IPS-15b (cell line): Measurements from ENCODE around the gene TSPEAR.

Experiments used
- H3K27me3 ChIP-seq: one replicate; pipeline ENCODE4 v1.6.1; 2013; ENCODE audit warnings: low read length; ENCODE audit not compliant: control insufficient read depth, insufficient read depth
- H3K36me3 ChIP-seq: one replicate; pipeline ENCODE4 v1.6.1; 2013; ENCODE audit warnings: low read length; ENCODE audit not compliant: control insufficient read depth, insufficient read depth
- H3K4me1 ChIP-seq: one replicate; pipeline ENCODE4 v1.6.1; 2013; ENCODE audit warnings: mild to moderate bottlenecking, low read length; ENCODE audit not compliant: control insufficient read depth, insufficient read depth
- H3K4me3 ChIP-seq: one replicate; pipeline ENCODE4 v1.5.1; 2013; ENCODE audit warnings: low read depth, low read length
- H3K9ac ChIP-seq: one replicate; pipeline ENCODE4 v1.6.1; 2013; ENCODE audit warnings: low read depth, mild to moderate bottlenecking, low read length
- H3K9me3 ChIP-seq: one replicate; pipeline ENCODE4 v1.6.1; 2013; ENCODE audit warnings: mild to moderate bottlenecking, low read length; ENCODE audit not compliant: control insufficient read depth, insufficient read depth

TSPEAR gene

DNA sequence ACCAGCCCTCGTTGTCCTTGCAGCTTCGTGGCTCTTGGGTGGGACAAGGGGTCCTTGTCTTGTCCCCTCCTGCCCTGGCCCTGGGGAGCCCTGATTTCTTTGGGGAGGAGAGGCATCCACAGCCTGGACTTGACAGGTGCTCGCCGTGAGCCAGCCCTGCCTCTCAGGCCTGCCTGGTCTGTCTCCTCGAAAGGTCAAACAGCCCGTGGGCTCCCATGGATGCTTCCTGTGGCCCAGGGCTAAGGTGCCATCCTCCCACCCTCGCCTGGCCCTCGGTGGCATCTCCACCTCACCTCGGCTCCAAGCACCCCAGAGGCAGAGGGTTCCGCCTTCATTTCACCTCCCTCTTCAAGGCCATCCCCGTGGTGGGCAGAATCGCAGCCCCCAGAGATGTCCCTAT, 247.0 kb downstream of the TSPEAR start:
- H3K4me1 ChIP-seq = no peaks in the 10 kb centered on the region
- H3K27me3 ChIP-seq = no peaks in the 10 kb centered on the region
- no peak overlapping the region for H3K9ac ChIP-seq
- no peaks in the 10 kb centered on the region for H3K9me3 ChIP-seq
- no peak overlapping the region for H3K4me3 ChIP-seq
- H3K36me3 ChIP-seq = no peaks in the 10 kb centered on the region

DNA sequence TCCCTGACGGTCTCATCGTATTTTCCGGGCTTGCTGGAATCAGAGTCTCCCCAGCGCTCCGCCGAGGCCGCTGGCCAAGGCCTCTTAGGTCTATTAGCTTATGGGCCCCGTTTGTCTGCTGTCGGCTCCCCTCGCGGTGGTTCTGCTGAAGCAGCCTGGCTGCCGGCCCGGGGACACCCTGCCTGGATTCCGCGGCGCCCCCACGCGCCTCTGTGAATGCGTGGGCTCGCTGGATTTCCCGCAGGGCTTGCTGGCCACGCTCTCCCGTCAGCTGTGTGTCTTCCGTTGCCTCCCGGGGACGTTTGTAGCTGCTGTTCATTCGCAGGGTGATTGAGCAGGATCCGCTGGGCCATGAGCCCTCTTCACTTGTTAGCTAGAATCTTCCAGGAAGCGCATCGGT, 247.6 kb downstream of the TSPEAR start:
- Histone ChIP-seq H3K4me1 (no peaks in the 10 kb centered on the region), H3K36me3 (no peaks in the 10 kb centered on the region), H3K9ac (no peak overlapping the region), H3K9me3 (no peaks in the 10 kb centered on the region), H3K4me3 (no peak overlapping the region), H3K27me3 (no peaks in the 10 kb centered on the region)

DNA sequence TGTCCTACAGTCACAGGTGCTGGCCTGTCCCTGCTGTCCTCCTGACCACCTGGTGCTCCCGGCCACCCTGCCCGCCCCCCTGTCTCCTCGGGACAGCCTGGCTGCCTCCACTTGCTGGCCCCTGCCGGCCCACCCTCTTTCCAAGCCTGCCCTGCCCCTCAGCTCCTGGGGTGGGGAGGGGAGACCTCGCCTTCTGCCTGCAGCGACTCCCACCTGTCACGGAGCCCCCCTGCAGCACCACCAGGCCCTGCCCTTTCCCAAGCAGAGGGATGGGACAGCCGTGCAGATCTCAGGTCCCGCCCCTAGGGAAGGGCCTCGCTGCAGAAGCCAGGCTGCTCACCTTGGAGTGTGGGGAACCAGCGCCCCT, 248.6 kb downstream of the TSPEAR start:
- H3K4me1 ChIP-seq = no peaks in the 10 kb centered on the region
- H3K4me3 ChIP-seq = no peak overlapping the region
- no peak overlapping the region for H3K9ac ChIP-seq
- no peaks in the 10 kb centered on the region for H3K27me3 ChIP-seq
- H3K36me3 ChIP-seq = no peaks in the 10 kb centered on the region
- H3K9me3 ChIP-seq = no peaks in the 10 kb centered on the region

GRCh38 chr21:44462086-44462833, 249.1 kb downstream of the TSPEAR start:
- H3K9ac ChIP-seq = no peak overlapping the region
- peaks cover 1% of the 10 kb centered on the region for H3K36me3 ChIP-seq
- H3K9me3 ChIP-seq = no peaks in the 10 kb centered on the region
- H3K27me3 ChIP-seq = no peaks in the 10 kb centered on the region
- no peak overlapping the region for H3K4me3 ChIP-seq
- H3K4me1 ChIP-seq = no peaks in the 10 kb centered on the region

DNA sequence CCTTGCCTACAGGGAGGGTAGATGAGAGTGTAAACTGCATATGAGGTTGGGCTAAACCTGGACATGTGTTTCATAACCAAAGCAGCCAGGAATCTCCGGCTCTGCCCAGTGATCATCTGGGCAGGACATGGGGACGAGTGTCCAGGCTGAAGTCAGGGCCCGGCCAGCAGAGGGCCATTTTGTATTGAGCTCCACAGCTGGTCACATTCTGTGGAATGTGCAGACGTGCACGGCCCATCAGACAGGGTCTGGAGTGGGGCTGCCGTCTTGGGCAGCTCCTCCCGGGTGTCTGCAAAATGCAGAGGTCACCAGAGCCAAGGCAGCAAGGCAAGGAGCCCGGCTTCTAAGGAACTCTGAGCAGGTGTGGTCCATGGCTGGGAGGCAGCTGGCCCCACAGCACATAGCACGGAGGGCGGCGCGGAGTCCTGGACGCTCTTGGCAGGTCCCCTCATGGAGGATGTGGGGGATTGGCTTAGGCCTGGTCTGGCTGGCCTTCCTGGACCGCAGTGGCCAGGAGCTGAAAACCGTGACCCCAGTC, 249.8 kb downstream of the TSPEAR start:
- H3K4me1 ChIP-seq = no peaks in the 10 kb centered on the region
- H3K4me3 ChIP-seq = no peak overlapping the region
- peaks cover 5% of the 10 kb centered on the region for H3K36me3 ChIP-seq
- H3K9ac ChIP-seq = no peak overlapping the region
- H3K9me3 ChIP-seq = no peaks in the 10 kb centered on the region
- no peaks in the 10 kb centered on the region for H3K27me3 ChIP-seq

DNA sequence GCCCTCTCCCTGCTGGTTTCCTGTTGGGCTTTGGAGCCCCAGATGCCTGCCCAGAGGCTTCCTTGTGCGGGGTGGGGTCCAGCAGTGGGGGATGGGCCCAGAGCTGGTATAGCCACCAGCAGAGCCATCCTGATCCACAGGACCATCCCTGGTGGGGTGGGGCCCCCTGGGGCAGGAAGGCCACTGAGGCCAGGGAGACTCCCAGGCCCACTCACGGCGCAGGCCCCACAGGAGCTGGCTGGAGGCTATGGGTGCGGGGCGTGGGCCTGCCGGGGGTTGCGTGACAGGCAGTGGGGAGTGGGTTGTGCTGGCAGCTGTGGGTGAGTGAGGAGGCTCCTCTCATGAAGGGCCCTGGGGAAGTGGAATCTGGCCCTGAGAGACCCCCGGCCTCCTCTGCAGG, 250.4 kb downstream of the TSPEAR start:
- no peaks in the 10 kb centered on the region for H3K27me3 ChIP-seq
- H3K9ac ChIP-seq = no peak overlapping the region

GRCh38 chr21:44460441-44460755, 251.0 kb downstream of the TSPEAR start:
- Histone ChIP-seq H3K36me3 (peaks cover 5% of the 10 kb centered on the region), H3K27me3 (no peaks in the 10 kb centered on the region), H3K4me3 (no peak overlapping the region), H3K9ac (no peak overlapping the region), H3K4me1 (no peaks in the 10 kb centered on the region), H3K9me3 (no peaks in the 10 kb centered on the region)

More for the DNA sequence above, 250.4 kb downstream of the TSPEAR start:
- no peaks in the 10 kb centered on the region for H3K4me1 ChIP-seq
- peaks cover 5% of the 10 kb centered on the region for H3K36me3 ChIP-seq
- H3K4me3 ChIP-seq = no peak overlapping the region
- H3K9me3 ChIP-seq = no peaks in the 10 kb centered on the region

DNA sequence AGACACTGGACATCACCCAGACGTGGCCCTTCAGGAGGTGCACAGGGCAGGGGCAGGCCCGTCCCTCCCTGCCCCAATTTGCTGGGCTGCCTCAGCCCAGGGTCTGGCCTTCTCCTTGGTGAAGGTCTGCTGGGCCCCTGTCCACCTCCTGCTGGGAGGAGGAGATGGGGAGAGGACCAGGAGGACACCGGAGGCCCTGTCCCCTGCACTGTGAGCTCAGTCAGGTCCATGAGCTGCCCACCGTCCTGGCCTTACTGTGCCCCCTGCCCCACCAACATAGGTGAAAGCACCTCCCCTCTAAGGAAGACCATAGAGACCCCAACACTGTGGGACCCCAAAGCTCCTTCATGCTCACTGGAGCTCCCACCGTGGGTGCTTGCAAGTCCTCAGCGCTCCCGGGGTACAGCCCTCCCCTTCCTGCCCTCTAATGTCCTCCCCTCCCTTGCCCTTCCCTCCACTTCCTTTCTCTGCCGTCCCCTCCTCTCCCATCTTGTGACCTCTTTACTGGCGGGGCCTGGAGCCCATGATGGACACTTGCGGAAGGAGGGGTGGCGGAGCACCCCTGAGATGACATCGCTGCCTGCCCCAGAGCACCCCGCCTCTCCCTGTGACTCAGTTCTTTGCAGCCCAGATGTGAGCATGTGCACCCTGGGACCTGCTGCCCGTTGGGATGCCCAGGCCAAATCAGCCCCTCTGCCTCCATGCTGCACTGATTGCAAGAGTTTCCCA, 251.5 kb downstream of the TSPEAR start:
- Histone ChIP-seq H3K4me1 (no peaks in the 10 kb centered on the region), H3K9me3 (no peaks in the 10 kb centered on the region), H3K9ac (no peak overlapping the region), H3K4me3 (no peak overlapping the region), H3K36me3 (peaks cover 5% of the 10 kb centered on the region), H3K27me3 (no peaks in the 10 kb centered on the region)

DNA sequence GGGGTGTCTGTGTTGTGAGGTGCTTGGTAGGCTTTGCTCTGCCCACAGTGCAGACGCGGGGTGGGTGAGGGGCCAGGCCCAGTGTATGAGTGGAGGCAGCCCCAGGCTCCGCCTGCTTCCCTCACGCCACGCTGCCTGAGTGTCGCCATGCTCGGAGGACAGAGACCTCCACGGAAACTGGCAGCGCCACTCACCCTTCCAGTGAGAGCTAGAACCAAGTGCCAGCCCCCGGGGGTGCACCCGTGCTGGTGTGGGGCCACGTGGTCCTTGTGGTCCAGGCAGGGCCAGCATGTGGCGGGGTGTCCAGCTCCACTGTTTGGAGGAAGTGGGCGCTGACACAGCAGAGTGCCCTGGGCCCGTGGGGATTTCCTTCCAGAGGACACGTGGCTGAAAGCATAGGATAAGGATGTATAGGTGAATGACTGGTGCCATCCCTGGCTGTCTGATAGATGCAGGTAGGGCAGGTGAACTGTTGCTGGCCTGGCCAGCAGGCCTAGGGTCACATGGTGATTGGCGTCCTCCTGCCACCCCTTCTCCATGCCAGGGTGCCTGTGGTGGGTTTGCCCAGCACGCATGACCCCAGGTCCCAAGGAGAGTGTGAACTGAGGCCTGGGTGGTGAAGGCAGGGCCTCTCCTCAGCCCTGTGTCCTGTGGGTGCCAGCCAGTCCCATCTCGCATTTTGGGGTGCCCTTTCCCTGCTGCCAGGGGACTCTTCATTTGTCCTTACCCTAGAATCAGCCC, 252.2 kb downstream of the TSPEAR start:
- Histone ChIP-seq H3K36me3 (peaks cover 5% of the 10 kb centered on the region), H3K4me1 (no peaks in the 10 kb centered on the region), H3K9me3 (no peaks in the 10 kb centered on the region), H3K4me3 (no peak overlapping the region), H3K9ac (no peak overlapping the region), H3K27me3 (peaks cover 2% of the 10 kb centered on the region)

DNA sequence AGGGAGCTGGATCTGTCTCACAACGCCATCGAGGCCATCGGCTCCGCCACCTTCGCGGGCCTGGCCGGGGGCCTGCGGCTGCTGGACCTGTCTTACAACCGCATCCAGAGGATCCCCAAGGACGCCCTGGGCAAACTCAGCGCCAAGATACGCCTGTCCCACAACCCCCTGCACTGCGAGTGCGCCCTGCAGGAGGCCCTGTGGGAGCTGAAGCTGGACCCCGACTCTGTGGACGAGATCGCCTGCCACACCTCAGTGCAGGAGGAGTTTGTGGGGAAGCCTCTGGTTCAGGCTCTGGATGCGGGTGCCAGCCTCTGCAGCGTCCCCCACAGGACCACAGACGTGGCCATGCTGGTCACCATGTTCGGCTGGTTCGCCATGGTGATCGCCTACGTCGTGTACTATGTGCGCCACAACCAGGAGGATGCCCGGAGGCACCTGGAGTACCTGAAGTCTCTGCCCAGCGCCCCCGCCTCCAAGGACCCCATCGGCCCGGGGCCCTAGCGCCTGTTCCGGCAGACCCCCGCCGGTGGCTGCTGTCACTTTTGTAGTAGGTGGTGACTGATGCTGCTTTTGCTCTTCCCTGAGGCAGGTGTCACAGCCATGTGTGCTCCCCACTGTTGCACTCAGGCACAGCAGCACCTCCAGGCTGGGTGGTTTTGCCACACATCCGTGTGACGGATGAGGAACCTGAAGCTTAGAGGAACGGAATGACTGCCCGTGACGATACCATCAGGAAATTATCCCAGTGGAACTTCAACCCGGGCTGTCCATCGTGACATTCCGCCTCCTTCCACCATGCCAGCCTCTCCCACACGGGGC, 254.2 kb downstream of the TSPEAR start:
- peaks cover 3% of the 10 kb centered on the region for H3K27me3 ChIP-seq
- no peak overlapping the region for H3K9ac ChIP-seq
- peaks cover 5% of the 10 kb centered on the region for H3K36me3 ChIP-seq
- H3K4me3 ChIP-seq = no peak overlapping the region
- no peaks in the 10 kb centered on the region for H3K4me1 ChIP-seq
- no peaks in the 10 kb centered on the region for H3K9me3 ChIP-seq

DNA sequence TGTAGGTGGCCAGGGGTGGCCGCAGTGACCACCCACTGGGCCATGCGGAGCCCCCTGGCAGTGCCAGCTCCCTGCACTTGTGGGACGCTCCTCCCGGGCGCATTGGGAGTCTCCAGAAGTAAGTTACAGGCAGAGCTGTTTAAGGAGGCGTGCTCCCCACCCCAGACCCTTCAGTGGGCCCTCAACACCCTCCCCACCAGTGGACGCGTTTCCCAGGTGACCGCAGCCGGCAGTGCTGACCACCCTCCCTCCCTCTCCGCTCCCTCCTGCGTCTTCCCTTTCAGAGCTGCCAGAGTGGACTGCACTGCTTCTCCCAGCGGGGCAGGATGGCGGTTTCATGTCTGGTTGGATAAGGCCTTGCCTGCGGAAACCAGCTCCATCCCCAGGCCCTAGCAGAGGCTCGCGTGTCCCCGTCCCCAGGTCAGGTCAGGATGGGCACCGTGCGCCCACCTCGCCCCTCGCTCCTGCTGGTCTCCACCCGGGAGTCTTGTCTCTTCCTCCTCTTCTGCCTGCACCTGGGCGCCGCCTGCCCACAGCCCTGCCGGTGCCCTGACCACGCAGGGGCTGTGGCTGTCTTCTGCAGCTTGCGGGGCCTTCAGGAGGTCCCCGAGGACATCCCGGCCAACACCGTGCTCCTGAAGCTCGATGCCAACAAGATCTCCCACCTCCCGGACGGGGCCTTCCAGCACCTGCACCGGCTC, 255.0 kb downstream of the TSPEAR start:
- no peaks in the 10 kb centered on the region for H3K4me1 ChIP-seq
- H3K9ac ChIP-seq = no peak overlapping the region
- H3K36me3 ChIP-seq = peaks cover 5% of the 10 kb centered on the region
- no peaks in the 10 kb centered on the region for H3K9me3 ChIP-seq
- peaks cover 3% of the 10 kb centered on the region for H3K27me3 ChIP-seq
- H3K4me3 ChIP-seq = peak overlapping the region; percentile 37
